ENCODE results near the gene DPM2.

- TF ChIP-seq CTCF (IDR thresholded peaks at IDR 0.05) (no peak), POLR2A (IDR thresholded peaks at IDR 0.05) (no peak)
These were observed 9.1 kb upstream of the DPM2 start for GRCh38 chr9:127946728-127947127.

Data from body of pancreas (tissue), 4 donors.